ENCODE data around the gene PANK4. TPM values are rescaled to one million over a fixed set of nuclear protein-coding genes. Genes with fewer than 3 reads are reported as not detected.

Gene PANK4
- total and polyA plus RNA-seq, 10 of the 15 experiments (the other 5 are each of a cell fraction or from before 2014, with no cell fraction given) = 0.35 to 38.0 (median 18.6) TPM

GRCh38 chr1:2508180-2508579 lies 18.2 kb downstream of the PANK4 start:
- no peak overlapping the region for H3K4me3 ChIP-seq
- 87% methylated on average over 23 of the region's 24 CpGs for WGBS (ENCODE audit: insufficient coverage, insufficient replicate concordance, low lambda C conversion rate, missing lambda C conversion rate)
- DNase-seq (ENCODE audit: low read depth, low spot score) (no peak), FAIRE-seq (no peak), ATAC-seq (no peak)
- CTCF ChIA-PET = no interaction called here
- no peak overlapping the region for H3K9ac ChIP-seq (ENCODE audit: control insufficient read depth, insufficient read depth, low read length)
- no peaks in the 10 kb centered on the region for H3K4me1 ChIP-seq (ENCODE audit: control insufficient read depth, insufficient read depth, low read length)
- intact Hi-C loops (cut with micrococcal nuclease; ENCODE audit: unreplicated experiment) = no loop called here
- no peak for TF ChIP-seq ZNF24 (IDR thresholded peaks at IDR 0.05)
- TF ChIP-seq ZNF217 (IDR thresholded peaks at IDR 0.05) = no peak
- TF ChIP-seq STAT3 (IDR thresholded peaks at IDR 0.05; ENCODE audit: low read depth, low read length) = no peak
- TF ChIP-seq SUPT20H (IDR thresholded peaks at IDR 0.05; ENCODE audit: borderline replicate concordance, control insufficient read depth, low read depth, low read length) = no peak
- no peak for TF ChIP-seq ZZZ3 (IDR thresholded peaks at IDR 0.05; ENCODE audit: control insufficient read depth, insufficient read length, low read depth)
- no peak for TF ChIP-seq EGR1 (IDR thresholded peaks at IDR 0.05; ENCODE audit: borderline replicate concordance in 1 of 2, low read depth in 2 of 2, low read length in 2 of 2)
- TF ChIP-seq WRNIP1 (IDR thresholded peaks at IDR 0.05; ENCODE audit: borderline replicate concordance, low read depth, low read length) = no peak
- no peak for TF ChIP-seq PAX8 (IDR thresholded peaks at IDR 0.05)
- TF ChIP-seq ATF3 (IDR thresholded peaks at IDR 0.05; ENCODE audit: borderline replicate concordance, extremely low read depth, low read depth, low read length) = no peak
- TF ChIP-seq HSF1 (IDR thresholded peaks at IDR 0.05; ENCODE audit: low read depth, low read length) = no peak
- TF ChIP-seq ATF2 (IDR thresholded peaks at IDR 0.05; ENCODE audit: low read length) = no peak
- TF ChIP-seq ZSCAN29 (IDR thresholded peaks at IDR 0.05) = no peak
- no peak for TF ChIP-seq FOS (IDR thresholded peaks at IDR 0.05; ENCODE audit: borderline replicate concordance, extremely low read depth, insufficient read length)
- TF ChIP-seq RAD51 (IDR thresholded peaks at IDR 0.05) = no peak
- TF ChIP-seq NFXL1 (IDR thresholded peaks at IDR 0.05; ENCODE audit: borderline replicate concordance) = no peak
- TF ChIP-seq NKRF (conservative IDR thresholded peaks at IDR 0.05) = no peak
- TF ChIP-seq REST (IDR thresholded peaks at IDR 0.05; ENCODE audit: low read depth, low read length) = no peak
- peaks cover 2 to 27% of the 10 kb centered on the region in 2 experiments for H3K36me3 ChIP-seq (ENCODE audit: control insufficient read depth in 2 of 2, insufficient read depth in 2 of 2, low read length in 1 of 2)
- no TSS peak for BruUV-seq (replicated peaks)
- H3K27me3 ChIP-seq (replicated peaks in 1 of 2; ENCODE audit: control insufficient read depth in 2 of 2, insufficient read depth in 2 of 2, low read length in 1 of 2) = no peaks in the 10 kb centered on the region
- no peak overlapping the region for H2AFZ ChIP-seq (ENCODE audit: control insufficient read depth, low read depth, low read length)
- POLR2A ChIA-PET = no interaction called here
- no peaks in the 10 kb centered on the region for H3K79me2 ChIP-seq (ENCODE audit: control insufficient read depth, insufficient read depth, low read length)
- RAD21 ChIA-PET (ENCODE audit: unreplicated experiment) = no interaction called here
- SMC1A ChIA-PET (ENCODE audit: uncharacterized antibody, unreplicated experiment) = no interaction called here
- no peak overlapping the region for H3K4me2 ChIP-seq (ENCODE audit: control insufficient read depth, insufficient read depth)
- H3K9me3 ChIP-seq (replicated peaks; ENCODE audit: control insufficient read depth, insufficient read depth, low read length) = no peaks in the 10 kb centered on the region
- in situ Hi-C loops (cut with MboI) = no loop called here
- no peaks in the 10 kb centered on the region; the same call in 1 of the 2 replicates for H4K20me1 ChIP-seq (ENCODE audit: control insufficient read depth, insufficient read depth)
- H3K27ac ChIP-seq (ENCODE audit: control insufficient read depth, insufficient read depth) = no peak overlapping the region

Measured in GM12878 (cell line).